Left kidney (tissue), 2 donors: ENCODE measurements around the gene LDAF1. TPM values are rescaled to one million over a fixed set of nuclear protein-coding genes. Genes with fewer than 3 reads are reported as not detected.
"Not testable (repeated sequence)": the region's sequence is repeated elsewhere in the genome, so short reads cannot be mapped to it uniquely, and the experiment has no call there.

ENCODE experiments used
- DNase-seq: peaks from one replicate; pipeline ENCODE4 v3.0.0-alpha.2; 2013
- polyA plus RNA-seq: library from polyadenylated mRNA; unstranded; fragments of 120-200 nt; gene quantifications from one replicate; pipeline ENCODE4 v1.2.1, GENCODE V29; 2013; ENCODE audit not compliant: insufficient read length

LDAF1 gene
- polyA plus RNA-seq, 1 donor: 25.6 TPM

DNA sequence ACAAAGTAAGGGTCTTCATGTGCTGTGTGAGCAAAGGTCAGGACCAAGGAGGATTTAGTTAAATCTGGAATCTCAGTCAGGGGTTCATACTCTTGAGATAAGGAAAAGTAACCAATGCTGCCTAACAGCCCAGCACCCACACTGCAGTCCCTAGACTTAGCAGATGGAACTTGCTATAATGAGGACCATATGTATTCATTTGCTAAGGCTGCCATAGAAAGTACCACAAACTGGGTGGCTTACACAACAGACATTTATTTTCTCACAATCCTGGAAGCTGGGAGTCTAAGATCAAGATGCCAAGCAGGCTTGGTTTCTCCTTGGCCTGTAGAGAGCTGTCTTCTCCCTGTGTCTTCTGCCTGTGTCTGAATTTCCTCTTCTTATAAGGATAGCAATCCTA lies 32.1 kb downstream of the LDAF1 start:
- DNase-seq: no peak

DNA sequence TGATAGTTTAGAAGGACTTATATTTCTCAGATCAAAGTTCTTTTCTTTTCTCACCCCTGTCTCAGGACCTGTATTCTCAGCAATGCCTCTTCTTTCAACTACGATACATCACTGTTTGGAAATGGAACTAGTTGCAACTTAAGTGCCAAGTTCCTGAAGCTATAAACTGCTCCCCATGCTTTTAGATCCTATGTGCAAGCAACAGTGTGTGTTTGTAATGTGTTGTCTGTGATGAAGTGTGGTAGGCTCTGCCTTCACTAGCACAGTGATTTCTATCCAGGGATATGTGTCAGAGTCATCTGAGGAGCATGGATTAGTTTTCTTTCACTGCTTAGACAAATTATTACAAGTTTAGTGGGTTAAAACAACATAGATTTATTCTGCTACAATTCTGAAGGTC lies 34.5 kb downstream of the LDAF1 start:
- DNase-seq: no peak

GRCh38 chr16:21194771-21195301 lies 36.4 kb downstream of the LDAF1 start:
- no peak for DNase-seq

DNA sequence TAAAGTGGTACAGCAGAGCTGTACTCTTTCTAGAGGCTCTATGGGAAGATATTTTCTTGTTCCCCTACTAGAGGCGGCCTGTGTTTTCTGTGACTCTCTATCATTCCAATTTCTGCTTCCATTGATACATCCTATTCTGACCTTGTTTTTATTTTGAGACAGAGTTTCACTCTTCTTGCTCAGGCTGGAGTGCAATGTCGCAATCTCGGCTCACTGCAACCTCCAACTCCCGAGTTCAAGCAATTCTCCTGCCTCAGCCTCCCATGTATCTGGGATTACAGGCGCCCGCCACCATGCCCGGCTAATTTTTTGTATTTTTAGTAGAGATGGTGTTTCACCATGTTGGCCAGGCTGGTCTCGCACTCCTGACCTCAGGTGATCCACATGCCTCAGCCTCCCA lies 36.9 kb downstream of the LDAF1 start:
- DNase-seq: not testable (repeated sequence)

DNA sequence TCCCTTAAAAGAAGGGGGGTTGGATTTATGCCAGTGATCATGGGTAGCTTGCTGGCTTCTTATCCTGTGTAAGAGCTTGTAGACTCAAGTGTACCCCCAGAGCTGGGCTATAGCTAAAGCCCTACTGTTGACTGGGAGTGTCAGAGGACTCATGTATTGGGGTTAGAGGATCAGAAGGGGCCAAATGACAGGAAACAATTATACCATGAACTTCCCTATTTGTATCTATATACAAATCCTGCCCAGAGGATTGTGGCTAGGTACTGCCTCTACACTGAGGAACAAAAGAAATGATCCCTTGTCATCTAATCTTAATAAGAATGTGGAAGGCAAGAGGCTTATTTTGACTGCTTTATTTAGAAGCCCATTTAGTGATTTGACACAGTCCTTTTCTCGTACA lies 38.6 kb downstream of the LDAF1 start:
- no peak for DNase-seq

- no peak for DNase-seq
Measured at GRCh38 chr16:21197621-21198020, 39.1 kb downstream of the LDAF1 start.

GRCh38 chr16:21199607-21200218 lies 41.2 kb downstream of the LDAF1 start:
- DNase-seq: no peak

- DNase-seq: no peak
Measured at GRCh38 chr16:21203155-21203797, 44.8 kb downstream of the LDAF1 start.

- DNase-seq: no peak
Measured at GRCh38 chr16:21205303-21205702, 46.8 kb downstream of the LDAF1 start.

DNA sequence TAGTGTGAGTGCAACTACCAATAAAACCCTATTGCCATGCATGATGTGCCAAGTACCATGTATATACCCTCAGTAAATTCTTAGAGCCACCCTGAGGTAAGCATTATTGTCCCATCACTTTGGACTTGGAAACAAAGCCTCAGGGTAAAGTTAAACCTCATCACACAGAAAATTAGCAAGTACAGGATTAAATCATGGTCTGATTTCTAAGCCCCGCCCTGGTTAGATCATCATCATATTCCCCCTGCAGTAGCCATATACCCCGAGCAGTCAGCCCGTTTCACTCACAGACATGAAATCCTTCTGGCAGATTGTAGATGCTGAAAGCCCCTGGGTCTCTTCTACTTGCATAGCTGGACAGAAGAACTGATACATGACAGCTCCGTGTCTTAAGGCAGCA lies 48.1 kb downstream of the LDAF1 start:
- DNase-seq: no peak

GRCh38 chr16:21208446-21209230 lies 50.2 kb downstream of the LDAF1 start:
- DNase-seq: no peak

GRCh38 chr16:21211486-21211885 lies 53.0 kb downstream of the LDAF1 start, which contains the start of gene ZP2:
Gene ZP2 (minus strand): TSS chr16:21211574. CDS start chr16:21211547, 27 bp downstream.
- DNase-seq: no peak

GRCh38 chr16:21214086-21214485 lies 55.6 kb downstream of the LDAF1 start:
- DNase-seq: no peak

DNA sequence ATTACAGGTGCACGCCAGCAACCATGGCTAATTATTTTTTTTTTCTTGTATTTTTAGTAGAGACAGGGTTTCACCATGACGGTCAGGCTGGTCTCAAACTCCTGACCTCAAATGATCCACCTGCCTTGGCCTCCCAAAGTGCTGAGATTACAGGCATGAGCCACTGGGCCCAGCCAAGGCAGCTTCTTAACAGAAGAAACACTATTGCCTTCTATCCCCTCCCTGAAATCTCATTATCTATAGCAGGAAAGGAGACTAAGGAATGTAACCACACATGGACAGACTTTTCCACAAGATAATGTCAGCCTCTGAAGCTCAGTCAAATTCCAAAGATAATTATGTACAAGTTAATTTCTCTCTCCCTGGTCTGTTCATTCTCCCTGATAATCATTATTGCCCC lies 58.6 kb downstream of the LDAF1 start:
- DNase-seq: no peak

- no peak for DNase-seq
Measured at GRCh38 chr16:21218153-21218552, 59.7 kb downstream of the LDAF1 start.

GRCh38 chr16:21219551-21219950 lies 61.1 kb downstream of the LDAF1 start:
- no peak for DNase-seq

DNA sequence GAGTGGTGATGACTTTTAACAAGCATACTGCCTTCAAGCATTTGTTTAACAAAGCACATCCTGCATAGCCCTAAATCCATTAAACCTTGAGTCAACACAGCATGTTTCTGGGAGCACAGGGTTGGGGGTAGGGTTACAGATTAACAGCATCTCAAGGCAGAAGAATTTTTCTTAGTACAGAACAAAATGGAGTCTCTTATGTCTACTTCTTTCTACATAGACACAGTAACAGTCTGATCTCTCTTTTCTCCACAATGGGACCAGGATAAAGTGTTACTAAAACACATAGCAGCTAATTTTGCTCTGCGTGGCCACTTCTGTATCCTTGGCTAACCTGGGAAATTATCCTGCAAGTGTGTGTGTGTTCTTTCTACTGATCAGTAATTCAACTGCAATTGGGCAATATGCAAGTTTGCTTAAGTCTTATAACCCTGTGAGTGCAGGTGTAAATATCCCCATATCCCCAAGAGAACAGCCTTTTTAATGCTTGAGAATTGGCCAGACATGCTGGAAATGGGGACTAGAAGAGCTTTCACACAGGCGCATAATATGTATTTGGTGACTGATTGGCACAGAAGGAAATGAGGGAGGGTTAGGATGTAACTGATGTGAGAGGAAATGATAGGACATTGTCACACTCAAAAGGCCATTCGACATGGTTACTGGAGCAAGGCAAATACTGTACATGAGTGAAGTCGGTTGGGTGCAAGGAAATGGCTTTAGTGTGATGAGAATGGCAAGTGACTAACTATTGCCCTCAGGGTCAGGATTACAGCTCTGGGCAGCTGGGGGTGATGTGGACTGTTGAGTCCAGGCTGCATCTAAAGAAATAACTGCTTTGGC lies 64.2 kb downstream of the LDAF1 start:
- DNase-seq: no peak

DNA sequence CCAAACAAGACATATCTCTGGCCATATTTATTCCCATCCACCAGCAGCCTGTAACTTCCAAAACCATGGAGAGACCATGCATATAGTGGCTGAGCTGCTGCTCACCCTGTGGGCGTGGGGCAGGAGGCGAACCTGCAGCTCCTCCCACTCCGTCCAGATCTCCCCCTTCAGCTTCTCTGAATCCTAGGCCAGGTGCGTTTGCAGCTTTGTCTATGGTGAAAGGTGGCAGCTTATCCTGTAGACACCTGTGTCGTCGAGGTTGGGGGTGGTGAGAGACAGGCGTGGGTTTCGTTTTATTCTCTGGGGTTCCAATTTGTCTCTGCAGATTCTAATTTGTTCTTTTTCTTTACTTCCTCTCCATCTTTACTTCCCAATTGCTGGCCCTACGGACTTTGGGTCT lies 65.3 kb downstream of the LDAF1 start:
- DNase-seq: no peak

DNA sequence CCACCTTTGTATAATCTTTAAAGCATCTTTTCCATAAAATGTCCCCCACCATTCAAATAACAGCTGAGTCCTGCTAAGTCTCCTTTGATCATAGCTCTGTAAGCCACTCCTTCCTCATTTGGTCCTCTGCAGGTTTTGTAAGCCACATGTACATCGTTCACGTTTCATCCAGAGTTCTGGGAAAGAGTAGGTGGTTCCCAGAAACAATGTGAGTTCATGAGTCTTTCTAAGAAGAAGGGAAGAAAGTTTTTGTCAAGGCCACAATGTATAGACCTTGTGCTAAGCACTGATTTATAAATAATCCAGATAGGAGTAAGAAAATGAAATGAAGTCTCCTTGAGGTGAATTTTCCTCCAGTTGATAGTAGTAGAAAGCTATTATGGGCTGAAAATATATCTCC lies 66.3 kb downstream of the LDAF1 start:
- no peak for DNase-seq

DNA sequence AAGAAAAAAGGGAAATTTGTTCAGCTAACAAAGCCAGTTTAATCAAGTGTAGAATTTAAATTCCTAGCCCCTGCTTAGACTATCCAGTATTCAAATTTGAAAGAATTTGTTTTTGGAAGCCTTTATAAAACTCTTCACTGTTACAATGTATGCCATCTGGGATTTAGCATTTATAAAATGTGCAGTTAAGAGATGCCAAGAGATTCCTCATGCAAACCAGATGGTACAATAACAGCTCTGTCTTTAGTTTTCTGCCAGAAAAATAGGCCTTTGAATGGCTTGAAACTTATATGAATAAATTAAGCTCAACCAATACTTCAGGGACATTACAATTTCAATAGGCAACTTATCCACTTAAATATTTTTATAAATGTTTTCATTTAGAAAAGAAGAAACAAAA lies 68.3 kb downstream of the LDAF1 start:
- DNase-seq: no peak

DNA sequence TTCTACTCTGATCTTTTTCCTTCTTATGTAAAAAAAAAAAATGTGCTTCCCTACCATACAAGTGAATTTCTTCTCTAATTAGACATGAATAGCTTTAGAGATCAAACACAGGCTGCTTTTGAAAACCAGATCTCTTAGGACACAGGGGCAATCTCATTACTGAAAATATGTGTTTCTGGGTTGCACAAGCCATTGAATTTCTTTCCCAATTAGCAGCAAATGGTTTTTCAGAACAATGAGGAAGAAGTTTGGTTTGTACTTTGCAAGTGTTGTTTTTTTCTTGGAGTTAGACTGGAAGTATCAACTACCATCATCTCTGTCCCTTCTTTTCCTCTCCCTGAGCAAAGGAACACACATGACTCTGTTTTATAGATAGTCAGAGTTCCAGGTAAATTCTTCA lies 69.4 kb downstream of the LDAF1 start:
- no peak for DNase-seq

DNA sequence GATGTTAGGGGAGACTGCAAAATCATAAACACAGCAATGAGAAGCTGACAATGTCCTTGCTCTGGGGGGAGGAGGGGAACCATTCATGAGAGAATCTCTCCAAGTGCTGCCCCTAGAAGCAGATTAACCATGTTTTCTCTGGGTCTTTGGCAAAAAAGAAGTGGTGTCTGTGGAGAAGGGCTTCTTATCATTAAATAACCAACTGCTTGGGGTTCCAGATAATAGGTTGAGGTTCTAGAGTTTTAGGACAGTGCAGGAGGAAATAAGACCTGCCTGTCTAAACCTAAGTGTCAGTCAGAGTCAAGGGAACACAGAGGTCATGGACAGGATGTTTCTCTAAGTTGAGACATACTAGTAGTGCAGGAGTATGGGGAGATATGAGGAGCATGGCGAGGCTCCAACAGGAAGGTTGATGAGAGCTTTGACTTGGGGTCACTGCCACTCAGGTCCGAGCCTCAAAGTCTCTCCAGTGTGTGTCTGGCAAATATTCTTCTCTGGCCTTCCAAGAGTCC lies 69.9 kb downstream of the LDAF1 start:
- DNase-seq: no peak
